GM21723 (cell line): ENCODE measurements around the gene FAM13C.
"Not testable (repeated sequence)": the region's sequence is repeated elsewhere in the genome, so short reads cannot be mapped to it uniquely, and the experiment has no call there.

Experiments used
- ATAC-seq: cut with Tn5 transposase; IDR thresholded peaks from one replicate; pipeline ENCODE4 v1.9.1; 2021; ENCODE audit warnings: mild to moderate bottlenecking, moderate library complexity; ENCODE audit not compliant: unreplicated experiment

The FAM13C gene

DNA sequence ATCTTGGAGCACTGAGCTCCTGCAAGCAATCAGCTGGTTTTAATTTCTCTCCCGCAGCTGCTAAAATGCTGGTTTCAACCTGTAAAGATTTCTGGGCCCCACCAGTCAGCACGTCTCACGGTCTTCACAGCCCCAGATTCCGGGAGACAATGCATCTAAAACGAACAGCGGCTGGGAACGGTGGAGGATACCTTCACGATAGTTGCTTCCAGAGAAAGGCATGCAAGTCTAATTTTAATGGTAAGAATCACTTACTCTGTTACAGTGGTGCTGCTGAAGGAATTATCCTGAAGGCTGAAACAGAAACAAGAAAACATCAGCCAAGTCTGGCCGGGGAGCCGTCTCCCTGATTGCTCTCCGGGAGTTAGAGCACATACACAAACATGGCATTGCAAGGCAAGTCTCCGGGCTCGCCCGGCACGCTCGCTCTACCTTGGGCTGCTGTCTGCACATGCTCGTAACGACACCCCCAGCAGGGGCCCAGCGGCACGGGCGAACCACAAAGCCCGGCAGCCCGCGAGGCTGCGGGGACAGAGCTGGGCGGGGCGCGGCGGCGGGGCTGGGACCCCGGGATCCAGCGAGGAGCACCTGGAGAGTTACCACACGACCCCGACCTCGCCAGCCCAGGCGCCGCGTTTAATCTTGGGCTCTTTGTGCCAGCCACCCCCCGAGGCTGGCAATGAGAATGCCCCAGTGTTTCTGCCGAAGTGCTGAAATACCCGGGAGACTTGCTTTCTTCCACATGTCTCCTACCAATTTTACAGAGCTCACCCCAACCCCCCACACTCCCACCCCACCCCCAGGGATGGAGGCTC, at the start of gene FAM13C:
FAM13C (minus strand) TSS at position 406 of the 815 bp plus-strand sequence; CDS start at position 317, 89 bp downstream.
- no peak for ATAC-seq

DNA sequence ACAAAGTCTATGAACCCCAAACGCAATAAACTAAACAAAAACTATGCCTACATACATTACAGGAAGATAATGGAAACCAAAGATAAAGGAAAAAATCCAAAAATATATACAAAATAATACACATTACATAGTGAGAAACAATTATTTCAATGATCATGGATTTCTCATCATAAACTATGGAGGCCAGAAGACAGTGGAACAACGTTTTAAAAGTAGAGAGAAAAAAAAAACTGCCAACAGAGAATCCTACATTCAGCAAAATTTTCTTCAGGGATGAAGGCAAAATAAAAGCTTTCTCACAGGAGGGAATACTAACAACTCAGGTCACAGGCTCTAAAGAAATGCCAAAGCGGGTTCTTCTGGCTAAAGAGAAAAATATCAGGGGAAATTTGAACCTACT, 42.9 kb upstream of the FAM13C start:
- no peak for ATAC-seq

DNA sequence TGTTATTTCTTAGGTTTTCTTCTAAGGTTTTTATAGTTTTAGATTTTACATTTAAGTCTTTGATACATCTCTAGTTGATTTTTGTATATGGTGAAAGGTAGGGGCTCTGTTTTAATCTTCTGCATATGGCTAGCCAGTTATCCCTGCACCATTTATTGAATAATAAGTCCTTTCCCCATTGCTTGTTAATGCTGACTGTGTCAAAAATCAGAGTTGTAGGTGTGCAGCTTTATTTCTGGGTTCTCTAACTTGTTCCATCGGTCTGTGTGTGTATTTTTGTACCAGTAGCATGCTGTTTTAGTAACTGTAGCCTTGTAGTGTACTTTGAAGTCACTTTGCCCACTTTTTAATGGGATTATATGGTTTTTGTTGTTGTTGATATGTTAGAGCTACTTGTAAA, 37.9 kb upstream of the FAM13C start:
- no peak for ATAC-seq

DNA sequence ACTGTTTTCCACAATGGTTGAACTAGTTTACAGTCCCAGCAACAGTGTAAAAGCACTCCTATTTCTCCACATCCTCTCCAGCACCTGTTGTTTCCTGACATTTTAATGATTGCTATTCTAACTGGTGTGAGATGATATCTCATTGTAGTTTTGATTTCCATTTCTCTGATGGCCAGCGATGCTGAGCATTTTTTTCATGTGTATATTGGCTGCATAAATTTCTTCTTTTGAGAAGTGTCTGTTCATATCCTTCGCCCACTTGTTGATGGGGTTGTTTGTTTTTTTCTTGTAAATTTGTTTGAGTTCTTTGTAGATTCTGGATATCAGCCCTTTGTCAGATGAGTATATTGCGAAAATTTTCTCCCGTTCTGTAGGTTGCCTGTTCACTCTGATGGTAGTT, 37.0 kb upstream of the FAM13C start:
- ATAC-seq, result not testable (repeated sequence)

DNA sequence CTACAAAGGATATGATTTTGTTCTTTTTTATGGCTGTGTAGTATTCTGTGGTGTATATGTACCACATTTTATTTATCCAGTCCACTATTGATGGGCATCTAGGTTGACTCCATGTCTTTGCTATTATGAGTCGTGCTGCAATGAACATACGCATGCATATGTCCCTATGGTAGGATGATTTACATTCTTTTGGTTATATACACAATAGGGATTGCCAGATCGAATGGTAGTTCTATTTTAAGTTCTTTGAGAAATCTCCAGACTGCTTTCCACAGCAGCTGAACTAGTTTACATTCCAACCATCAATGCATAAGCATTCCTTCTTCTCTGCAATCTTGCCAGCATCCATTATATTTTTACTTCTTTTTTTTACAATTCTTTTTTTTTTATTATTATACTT, 35.6 kb upstream of the FAM13C start:
- no peak for ATAC-seq

DNA sequence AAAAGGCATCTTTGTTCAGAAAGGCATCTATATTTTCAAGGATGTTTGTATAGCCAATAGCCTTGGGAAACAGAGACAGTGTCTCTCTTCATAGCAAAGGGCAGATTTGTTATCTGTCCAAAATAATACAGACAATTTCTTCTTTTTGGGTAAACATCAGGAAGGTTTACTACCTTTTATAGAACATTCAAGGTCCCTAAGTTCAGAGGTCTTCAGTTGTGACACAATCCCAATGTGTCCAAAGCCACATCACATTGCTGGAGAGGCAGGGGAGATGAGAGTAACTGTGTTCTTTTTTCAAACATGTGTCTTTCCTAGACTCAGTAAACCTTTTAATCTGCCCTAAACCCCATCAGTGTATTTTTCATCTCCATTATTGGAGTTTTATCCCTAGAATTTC, 33.6 kb upstream of the FAM13C start:
- ATAC-seq, result no peak

DNA sequence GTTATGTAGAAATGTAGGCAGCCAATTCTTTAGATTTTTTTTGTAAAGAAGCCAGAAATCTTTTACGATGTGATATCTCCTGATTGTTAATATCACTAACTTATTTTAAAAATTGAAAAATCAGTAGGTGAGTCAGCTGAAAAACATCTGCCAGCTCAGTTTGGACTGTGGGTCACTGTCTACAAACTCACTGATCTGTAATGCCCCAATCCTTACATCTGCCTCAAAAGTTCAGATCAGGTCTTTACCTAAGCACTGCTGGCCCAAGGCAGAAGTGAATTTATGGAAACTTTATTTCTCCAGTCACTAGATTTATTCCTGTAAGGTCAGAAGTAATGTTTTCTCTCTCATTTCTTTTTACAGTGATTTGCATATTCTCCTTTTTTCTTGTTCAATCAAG, 31.0 kb upstream of the FAM13C start:
- ATAC-seq, result no peak

DNA sequence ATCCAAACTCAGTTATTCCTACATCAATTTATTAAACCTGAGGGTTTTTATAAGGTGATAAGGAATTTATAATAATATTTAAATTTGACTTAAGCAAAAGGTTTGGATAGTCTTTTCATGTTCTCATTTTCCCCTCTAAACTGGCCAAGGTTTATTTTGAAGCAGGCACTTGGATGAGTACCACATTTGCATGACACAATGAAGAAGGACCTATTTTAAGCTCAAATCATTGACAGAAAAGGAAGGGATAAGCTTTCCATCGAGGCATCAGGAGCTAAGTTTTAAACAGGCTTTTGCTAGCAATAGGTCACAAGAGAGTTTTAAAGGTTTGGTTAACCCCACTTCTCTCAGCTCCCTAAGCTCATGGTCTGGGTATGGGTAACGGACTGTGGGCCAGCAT, 28.7 kb upstream of the FAM13C start:
- no peak for ATAC-seq

DNA sequence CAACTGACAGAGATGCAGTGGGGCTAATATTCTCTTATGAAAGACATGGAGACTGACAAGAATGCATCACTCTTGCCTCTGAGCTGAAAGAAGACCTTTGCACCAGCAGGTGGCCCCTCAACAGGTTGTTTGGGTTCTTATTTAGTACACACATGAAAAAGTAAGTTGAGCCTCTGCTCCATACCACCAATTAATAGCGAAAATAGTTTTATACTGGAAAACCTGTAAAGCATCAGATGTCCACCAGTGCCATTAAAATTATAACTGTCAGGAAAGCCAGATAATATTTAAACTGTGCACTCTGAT, 26.3 kb upstream of the FAM13C start:
- ATAC-seq, result no peak

DNA sequence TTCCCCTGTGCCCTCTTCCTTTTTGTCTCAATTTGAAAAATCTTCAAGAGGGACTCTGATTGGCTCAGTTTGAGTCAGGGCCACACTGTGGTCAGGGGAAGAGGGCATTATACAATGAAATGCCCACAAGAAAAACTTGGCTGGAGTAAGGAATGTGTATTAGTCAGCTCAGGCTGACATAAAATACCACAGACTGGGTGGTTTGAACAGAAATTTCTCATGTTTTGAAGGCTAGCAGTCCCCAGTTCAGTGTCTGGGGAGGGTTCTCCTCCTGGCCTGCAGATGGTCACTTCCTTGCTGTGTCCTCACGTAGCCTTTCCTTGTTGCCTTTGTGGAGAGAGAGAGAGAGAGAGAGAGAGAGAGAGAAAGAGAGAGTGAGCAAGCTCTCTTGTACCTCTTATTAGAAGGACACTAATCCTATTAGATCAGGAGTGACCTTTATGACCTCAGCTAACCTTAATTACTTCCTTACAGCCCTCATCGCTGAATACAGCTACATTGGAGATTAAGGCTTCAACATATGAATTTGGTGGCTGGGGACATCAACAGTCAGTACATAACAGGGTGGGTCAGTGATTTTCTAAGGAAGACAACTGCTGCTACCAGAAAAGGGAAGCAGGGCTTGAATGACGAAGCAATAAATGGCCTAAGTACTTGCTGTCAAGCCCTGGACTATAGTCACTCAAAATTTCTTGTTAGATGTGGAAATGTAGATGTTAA, 25.8 kb upstream of the FAM13C start:
- ATAC-seq, result no peak

DNA sequence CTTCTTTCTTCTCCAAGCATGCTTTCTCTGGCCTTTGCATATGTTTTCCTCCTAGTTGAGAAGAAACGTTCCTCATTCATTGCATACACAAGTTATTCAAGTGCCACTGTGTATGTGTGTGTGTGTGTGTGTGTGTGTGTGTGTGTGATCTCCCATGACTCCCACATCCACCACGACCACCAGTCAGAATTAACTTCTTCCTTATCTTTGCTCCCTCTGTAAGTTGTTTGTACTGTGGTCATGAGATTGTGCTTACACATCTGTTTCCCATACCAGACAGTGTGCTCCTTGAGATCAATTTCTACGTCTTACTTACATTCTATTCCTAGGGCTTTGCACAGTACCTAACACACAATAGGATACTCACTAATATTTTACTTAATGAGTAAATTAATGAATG, 22.4 kb upstream of the FAM13C start:
- ATAC-seq, result no peak

DNA sequence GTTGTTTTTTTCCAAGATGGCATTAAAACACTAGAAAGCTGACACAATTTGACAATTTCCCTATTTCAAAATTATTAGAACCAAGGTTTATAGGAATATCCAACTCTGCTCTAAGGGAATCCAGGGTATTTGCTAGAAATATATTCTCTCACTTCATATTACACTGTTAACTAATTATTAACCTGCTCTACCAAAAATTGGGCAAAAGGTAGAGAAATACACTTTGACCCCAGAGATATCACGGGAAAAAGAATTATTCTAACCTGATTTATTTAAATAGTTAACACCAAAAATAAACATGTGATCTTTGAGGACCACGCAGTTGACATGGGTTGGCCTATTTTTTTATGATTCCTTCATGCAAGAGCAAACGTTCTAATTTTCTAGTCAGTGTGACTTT, 21.6 kb upstream of the FAM13C start:
- no peak for ATAC-seq

DNA sequence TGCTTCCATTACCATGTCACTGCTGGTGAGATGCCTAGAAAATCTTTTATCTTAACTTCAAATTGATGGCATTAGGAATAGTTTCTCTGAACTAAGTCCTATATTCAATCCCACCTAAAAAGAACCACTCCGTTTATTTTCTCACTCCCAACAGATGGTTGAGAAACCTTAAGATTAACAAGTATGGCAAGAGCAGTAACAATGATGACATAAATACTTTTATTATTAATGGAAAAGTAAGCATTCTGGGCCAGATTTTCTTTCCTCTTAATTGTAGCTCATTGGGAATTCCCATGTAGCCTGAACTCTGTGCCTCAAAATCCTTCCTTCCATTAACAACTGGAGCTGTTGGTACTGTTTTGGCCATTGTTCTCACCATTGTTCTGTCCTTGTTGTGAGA, 21.1 kb upstream of the FAM13C start:
- ATAC-seq, result no peak

DNA sequence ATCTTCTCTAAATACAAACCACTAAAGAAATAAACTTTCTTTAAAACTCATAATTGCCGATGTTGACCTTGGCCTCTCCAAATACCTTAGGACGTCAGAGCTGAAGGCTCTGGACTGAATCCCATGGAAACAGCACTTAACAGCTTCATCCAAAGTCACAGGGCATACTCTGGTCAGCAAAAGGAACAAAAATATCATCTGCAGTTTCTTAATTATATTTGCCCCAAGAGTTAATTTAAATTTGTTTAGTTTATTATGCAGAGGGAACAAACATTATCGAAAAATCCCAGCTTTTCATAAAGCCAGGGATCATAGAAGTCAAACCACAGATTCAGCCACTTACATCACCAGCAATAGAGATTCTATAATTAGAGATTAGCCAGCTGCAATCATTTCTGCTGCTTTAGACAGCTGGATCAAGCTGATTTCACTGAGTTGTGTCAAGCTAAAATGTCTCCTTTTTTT, 20.5 kb upstream of the FAM13C start:
- no peak for ATAC-seq

DNA sequence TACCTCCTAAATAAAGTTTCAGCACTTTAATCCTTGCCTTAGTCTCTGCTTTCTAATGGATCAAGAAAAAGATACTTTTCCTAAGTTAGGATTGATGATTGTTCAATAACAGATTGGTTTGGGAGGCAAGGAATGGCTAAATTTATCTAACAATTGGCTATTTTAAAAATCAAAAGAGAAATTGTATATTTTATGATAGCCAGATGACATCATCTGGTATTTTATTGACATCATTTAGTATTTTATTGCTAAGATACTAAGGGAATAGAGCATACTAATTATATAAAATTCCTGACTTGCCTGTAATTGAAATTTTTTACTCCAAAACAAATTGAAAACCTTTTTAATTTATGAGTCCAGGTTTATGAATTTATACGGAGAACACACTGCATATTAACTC, 19.3 kb upstream of the FAM13C start:
- ATAC-seq, result no peak

DNA sequence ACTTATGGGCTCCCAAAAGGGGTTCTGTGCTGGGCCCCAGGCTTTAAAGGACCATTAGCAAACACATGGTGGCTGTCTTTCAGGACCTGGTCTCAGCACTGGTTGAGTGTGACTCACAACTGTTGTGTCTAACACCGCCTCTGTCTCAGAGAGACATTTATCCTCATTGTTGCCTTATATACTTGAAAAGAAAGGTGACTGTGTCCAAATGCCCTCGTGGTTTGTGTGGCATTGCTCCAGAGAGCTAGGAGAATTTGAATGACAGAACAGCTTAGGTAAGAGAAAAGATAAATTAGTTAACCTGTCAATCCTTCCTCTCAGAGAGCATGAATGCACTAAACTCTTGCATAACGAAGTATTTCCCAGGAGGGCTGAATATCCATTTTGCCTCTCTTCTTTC, 14.5 kb upstream of the FAM13C start:
- ATAC-seq, result no peak

DNA sequence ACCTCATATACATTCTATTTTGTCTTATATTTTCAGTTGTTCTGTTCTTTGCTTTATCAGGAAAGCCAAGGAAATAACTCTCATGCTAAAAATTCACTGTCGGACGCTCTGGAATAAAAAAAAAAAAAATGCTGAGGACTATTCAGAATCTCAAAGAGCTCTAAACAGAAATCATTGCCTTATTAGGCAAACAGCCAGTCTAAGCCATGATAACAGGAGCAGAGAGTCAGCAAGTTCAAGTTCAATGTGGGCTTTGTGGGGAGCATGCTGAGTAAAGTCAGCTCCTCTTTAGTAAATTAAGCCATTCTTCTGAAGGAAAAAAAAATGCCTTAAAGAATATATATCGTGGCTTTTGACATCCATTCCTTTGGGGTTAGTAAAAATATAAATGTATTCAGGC, 13.6 kb upstream of the FAM13C start:
- ATAC-seq, result no peak

DNA sequence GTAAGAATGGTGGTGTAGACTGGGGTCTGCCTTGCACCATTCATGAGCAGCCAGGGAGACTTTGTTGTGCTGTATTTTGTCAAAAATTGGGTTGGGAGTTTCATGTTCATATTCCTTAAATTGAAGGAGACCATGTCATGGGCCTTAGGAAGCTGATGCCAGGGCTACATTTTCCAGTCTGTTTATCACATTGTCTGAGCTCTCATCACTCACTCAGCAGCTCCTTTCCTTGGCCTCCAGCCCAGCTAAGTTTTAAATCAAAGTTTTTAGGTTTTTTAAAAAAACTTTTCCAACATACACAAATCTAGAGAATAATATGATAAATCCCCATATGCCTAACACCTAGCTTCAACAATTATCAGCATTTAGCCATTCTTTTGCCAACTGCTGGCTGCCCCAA, 12.6 kb upstream of the FAM13C start:
- no peak for ATAC-seq

DNA sequence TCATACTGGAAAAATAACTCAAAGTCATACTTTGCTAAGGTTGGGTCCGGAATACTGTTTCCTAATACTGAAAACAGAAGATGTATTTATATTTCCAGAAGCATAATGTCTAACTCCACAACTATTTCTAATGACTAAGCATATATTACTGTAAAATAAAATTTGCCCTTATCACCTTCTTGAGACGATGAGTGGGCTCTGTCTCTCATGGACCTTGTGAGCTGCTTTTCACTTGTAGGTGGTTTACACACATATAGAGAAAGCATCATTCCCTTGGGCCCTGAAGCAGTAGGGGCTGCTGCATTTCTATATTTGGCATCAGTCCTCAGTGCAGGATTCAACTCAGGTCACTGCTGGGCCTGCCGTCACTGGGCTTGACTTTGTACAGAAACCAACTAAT, 10.7 kb upstream of the FAM13C start:
- ATAC-seq, result no peak

DNA sequence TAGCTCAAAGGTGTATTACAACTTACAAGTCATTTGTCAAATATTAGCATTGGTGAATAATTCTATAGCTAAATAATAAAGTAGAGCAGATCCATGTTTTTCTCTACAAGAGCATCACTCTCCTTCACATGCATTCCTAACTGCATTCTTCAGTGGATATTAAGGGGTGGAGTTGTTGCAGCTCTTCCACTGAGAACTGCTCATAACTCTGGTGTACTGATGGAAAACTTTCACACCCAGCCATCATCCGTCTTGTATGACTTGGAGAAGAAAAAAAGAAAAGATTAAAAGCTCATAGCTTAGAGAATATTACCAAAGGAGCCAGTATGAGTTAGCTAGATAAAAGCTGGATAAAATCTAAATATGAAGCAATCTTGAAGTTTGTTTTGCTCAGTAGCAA, 10.2 kb upstream of the FAM13C start:
- no peak for ATAC-seq

DNA sequence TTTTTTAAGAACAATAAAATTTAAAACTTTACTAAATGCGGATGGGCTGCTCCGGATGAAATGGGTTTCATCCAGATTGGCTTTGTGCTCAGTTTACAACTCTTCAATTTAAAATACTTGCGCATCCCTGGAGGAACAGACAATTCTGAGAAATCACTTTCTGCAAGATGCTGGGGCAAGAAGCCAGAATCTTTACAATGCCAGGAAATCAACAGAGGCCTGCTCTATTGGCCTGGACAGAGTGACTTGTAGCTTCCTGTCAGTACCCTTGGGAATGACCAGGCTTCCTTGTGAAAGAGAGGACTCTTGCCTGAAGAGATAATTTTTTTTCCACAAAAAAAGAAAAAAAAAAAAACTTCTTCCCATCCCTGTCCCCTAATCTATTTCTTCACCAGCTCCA, 3.9 kb upstream of the FAM13C start:
- ATAC-seq, result no peak

DNA sequence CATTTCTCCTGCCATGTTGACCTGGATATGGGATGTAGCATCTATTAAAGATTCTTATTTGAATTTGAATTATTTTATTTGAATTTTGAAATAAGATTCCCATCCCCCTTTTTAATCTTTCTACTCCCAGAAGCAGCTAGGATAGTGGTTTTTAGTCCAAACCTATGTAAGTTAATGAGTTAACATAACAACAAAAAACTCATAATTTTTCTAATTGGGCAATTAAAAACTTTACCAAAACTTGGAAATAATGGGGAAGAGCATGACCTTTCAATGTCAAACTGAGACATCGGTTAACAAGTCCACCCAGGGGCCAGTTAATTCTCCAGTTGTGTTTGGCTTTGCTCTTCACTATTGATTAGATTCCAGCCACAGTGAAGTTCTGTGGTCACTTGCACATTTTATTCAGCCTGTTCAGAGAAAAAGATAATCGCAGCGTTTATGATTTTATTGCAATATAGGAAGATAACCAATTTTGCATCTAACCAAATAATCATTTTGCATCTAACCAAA, 1.2 kb upstream of the FAM13C start:
- ATAC-seq, result no peak
